Measurements from ENCODE around the gene LRRC73.

The LRRC73 gene

GRCh38 chr6:43506667-43507471 is 3.3 kb downstream of the LRRC73 start:
- TF ChIP-seq RAD21 (IDR thresholded peaks at IDR 0.05; ENCODE audit: low read depth): peak; percentile 94
- no peak for TF ChIP-seq CEBPB (IDR thresholded peaks at IDR 0.05)

- TF ChIP-seq CEBPB (IDR thresholded peaks at IDR 0.05): no peak
- no peak for TF ChIP-seq TAF1 (IDR thresholded peaks at IDR 0.05; ENCODE audit: low read depth)
- no peak for TF ChIP-seq YY1 (IDR thresholded peaks at IDR 0.05; ENCODE audit: low read depth)
- TF ChIP-seq NFIC (IDR thresholded peaks at IDR 0.05): no peak
- no peak for TF ChIP-seq REST (IDR thresholded peaks at IDR 0.05; ENCODE audit: low read depth)
- no peak for TF ChIP-seq EP300 (IDR thresholded peaks at IDR 0.05; ENCODE audit: borderline replicate concordance)
- no peak for TF ChIP-seq ZBTB7A (IDR thresholded peaks at IDR 0.05; ENCODE audit: low read depth)
- TF ChIP-seq MAX (IDR thresholded peaks at IDR 0.05): no peak
- TF ChIP-seq TEAD4 (IDR thresholded peaks at IDR 0.05): no peak
- TF ChIP-seq CREB1 (IDR thresholded peaks at IDR 0.05; ENCODE audit: low read depth): no peak
- TF ChIP-seq EGR1 (IDR thresholded peaks at IDR 0.05): no peak
- no peak for TF ChIP-seq USF1 (IDR thresholded peaks at IDR 0.05)
- TF ChIP-seq FOXM1 (IDR thresholded peaks at IDR 0.05; ENCODE audit: borderline replicate concordance, low read depth): no peak
- TF ChIP-seq TCF12 (IDR thresholded peaks at IDR 0.05; ENCODE audit: low read depth): no peak
- TF ChIP-seq RAD21 (IDR thresholded peaks at IDR 0.05; ENCODE audit: low read depth): no peak
Measured at GRCh38 chr6:43506171-43506570, 4.0 kb downstream of the LRRC73 start.

- TF ChIP-seq USF1 (IDR thresholded peaks at IDR 0.05) (no peak), RAD21 (IDR thresholded peaks at IDR 0.05; ENCODE audit: low read depth) (no peak)
Measured at GRCh38 chr6:43505718-43506117, 4.4 kb downstream of the LRRC73 start.

GRCh38 chr6:43504756-43505593 is 5.2 kb downstream of the LRRC73 start:
- TF ChIP-seq TEAD4 (IDR thresholded peaks at IDR 0.05) (no peak), ZBTB7A (IDR thresholded peaks at IDR 0.05; ENCODE audit: low read depth) (no peak), YY1 (IDR thresholded peaks at IDR 0.05; ENCODE audit: low read depth) (no peak), CEBPB (IDR thresholded peaks at IDR 0.05) (no peak), TAF1 (IDR thresholded peaks at IDR 0.05; ENCODE audit: low read depth) (no peak), RAD21 (IDR thresholded peaks at IDR 0.05; ENCODE audit: low read depth) (no peak), EGR1 (IDR thresholded peaks at IDR 0.05) (no peak), CREB1 (IDR thresholded peaks at IDR 0.05; ENCODE audit: low read depth) (no peak), USF1 (IDR thresholded peaks at IDR 0.05) (no peak), EP300 (IDR thresholded peaks at IDR 0.05; ENCODE audit: borderline replicate concordance) (no peak), REST (IDR thresholded peaks at IDR 0.05; ENCODE audit: low read depth) (no peak), TCF12 (IDR thresholded peaks at IDR 0.05; ENCODE audit: low read depth) (no peak), MAX (IDR thresholded peaks at IDR 0.05) (no peak), NFIC (IDR thresholded peaks at IDR 0.05) (no peak), FOXM1 (IDR thresholded peaks at IDR 0.05; ENCODE audit: borderline replicate concordance, low read depth) (no peak)

- no peak for TF ChIP-seq EGR1 (IDR thresholded peaks at IDR 0.05)
- TF ChIP-seq CEBPB (IDR thresholded peaks at IDR 0.05): no peak
Measured at GRCh38 chr6:43503443-43503842, 6.7 kb downstream of the LRRC73 start.
